Epithelial cell of prostate (primary cell): ENCODE data around the gene WFS1.

ENCODE experiments used
- DNase-seq: peaks from one replicate; pipeline ENCODE4 v3.0.0-alpha.2; 2011; ENCODE audit warnings: low read depth, low spot score
- H3K27ac ChIP-seq: fragments of 450-650 bp; 2 replicates; pipeline ENCODE4 v1.5.1; 2017; ENCODE audit warnings: mild to moderate bottlenecking

WFS1 gene

GRCh38 chr4:6232836-6233785 lies 36.5 kb upstream of the WFS1 start:
- no peak for DNase-seq
- no peak overlapping the region for H3K27ac ChIP-seq

- no peak for DNase-seq
These were observed 35.7 kb upstream of the WFS1 start for GRCh38 chr4:6233929-6234328.

GRCh38 chr4:6235012-6235411 lies 34.6 kb upstream of the WFS1 start:
- DNase-seq: no peak
- H3K27ac ChIP-seq: no peak overlapping the region

More at GRCh38 chr4:6233929-6234328, 35.7 kb upstream of the WFS1 start:
- H3K27ac ChIP-seq: no peak overlapping the region

GRCh38 chr4:6235901-6236640 lies 33.6 kb upstream of the WFS1 start:
- no peak for DNase-seq
- no peak overlapping the region for H3K27ac ChIP-seq

GRCh38 chr4:6236816-6237390 lies 32.7 kb upstream of the WFS1 start:
- no peak overlapping the region for H3K27ac ChIP-seq
- DNase-seq: no peak

GRCh38 chr4:6239486-6239885 lies 30.2 kb upstream of the WFS1 start:
- DNase-seq: no peak
- H3K27ac ChIP-seq: no peak overlapping the region

GRCh38 chr4:6239968-6240367 lies 29.7 kb upstream of the WFS1 start:
- no peak overlapping the region for H3K27ac ChIP-seq
- DNase-seq: no peak

GRCh38 chr4:6241062-6241845 lies 28.4 kb upstream of the WFS1 start:
- no peak overlapping the region for H3K27ac ChIP-seq
- no peak for DNase-seq

- DNase-seq: no peak
- no peak overlapping the region for H3K27ac ChIP-seq
These were observed 27.2 kb upstream of the WFS1 start for GRCh38 chr4:6242271-6243029.

- no peak overlapping the region for H3K27ac ChIP-seq
- no peak for DNase-seq
These were observed 24.1 kb upstream of the WFS1 start for GRCh38 chr4:6245246-6246169.

GRCh38 chr4:6246170-6246634 lies 23.4 kb upstream of the WFS1 start:
- no peak overlapping the region for H3K27ac ChIP-seq
- no peak for DNase-seq

- no peak for DNase-seq
- no peak overlapping the region for H3K27ac ChIP-seq
These were observed 21.3 kb upstream of the WFS1 start for GRCh38 chr4:6248394-6248793.

- no peak overlapping the region for H3K27ac ChIP-seq
- no peak for DNase-seq
These were observed 19.2 kb upstream of the WFS1 start for GRCh38 chr4:6250235-6250983.

GRCh38 chr4:6250984-6251295 lies 18.7 kb upstream of the WFS1 start:
- no peak for DNase-seq
- H3K27ac ChIP-seq: no peak overlapping the region

- DNase-seq: no peak
- no peak overlapping the region for H3K27ac ChIP-seq
These were observed 18.3 kb upstream of the WFS1 start for GRCh38 chr4:6251365-6251764.

GRCh38 chr4:6252051-6252450 lies 17.6 kb upstream of the WFS1 start:
- no peak overlapping the region for H3K27ac ChIP-seq
- no peak for DNase-seq

GRCh38 chr4:6253111-6253510 lies 16.5 kb upstream of the WFS1 start:
- DNase-seq: no peak
- H3K27ac ChIP-seq: no peak overlapping the region

GRCh38 chr4:6253961-6254360 lies 15.7 kb upstream of the WFS1 start:
- H3K27ac ChIP-seq: no peak overlapping the region
- no peak for DNase-seq
